Activated CD4-positive, CD25-positive, alpha-beta regulatory T cell treated with anti-CD3 and anti-CD28 coated beads, Interleukin-2, amount 50 U/mL, for 72 hours (primary cell): ENCODE data around the gene NAA20.
"Not testable (repeated sequence)": the region's sequence is repeated elsewhere in the genome, so short reads cannot be mapped to it uniquely, and the experiment has no call there.

Experiments
- DNase-seq: peaks from one replicate; pipeline ENCODE4 v3.0.0; 2021

Gene NAA20

GRCh38 chr20:19992996-19993908 is 23.9 kb upstream of the NAA20 start:
- DNase-seq: no peak

- DNase-seq: no peak
These were observed 23.0 kb upstream of the NAA20 start for GRCh38 chr20:19993958-19994669.

- no peak for DNase-seq
These were observed 21.8 kb upstream of the NAA20 start for GRCh38 chr20:19995220-19995863.

GRCh38 chr20:19996222-19996621 is 20.9 kb upstream of the NAA20 start:
- no peak for DNase-seq

- no peak for DNase-seq
These were observed 20.2 kb upstream of the NAA20 start for GRCh38 chr20:19996917-19997316.

- no peak for DNase-seq
These were observed 18.0 kb upstream of the NAA20 start for GRCh38 chr20:19998990-19999705.

GRCh38 chr20:20000211-20000968 is 16.8 kb upstream of the NAA20 start:
- DNase-seq: no peak

- no peak for DNase-seq
These were observed 14.8 kb upstream of the NAA20 start for GRCh38 chr20:20002101-20002998.

GRCh38 chr20:20003031-20003954 is 13.9 kb upstream of the NAA20 start:
- no peak for DNase-seq

GRCh38 chr20:20003955-20004322 is 13.2 kb upstream of the NAA20 start:
- DNase-seq: not testable (repeated sequence)

- no peak for DNase-seq
These were observed 11.8 kb upstream of the NAA20 start for GRCh38 chr20:20005342-20005741.

- no peak for DNase-seq
These were observed 7.3 kb upstream of the NAA20 start for GRCh38 chr20:20009784-20010253.

GRCh38 chr20:20010639-20011500 is 6.3 kb upstream of the NAA20 start:
- DNase-seq: no peak

GRCh38 chr20:20012541-20012940 is 4.6 kb upstream of the NAA20 start:
- DNase-seq: no peak

- no peak for DNase-seq
These were observed 2.5 kb upstream of the NAA20 start for GRCh38 chr20:20014659-20015058.

GRCh38 chr20:20017844-20018185 is 653 bp downstream of the NAA20 start:
- DNase-seq: no peak

- no peak for DNase-seq
These were observed 1.2 kb downstream of the NAA20 start for GRCh38 chr20:20018366-20018765.

- DNase-seq: no peak
These were observed 2.0 kb downstream of the NAA20 start for GRCh38 chr20:20019123-20019522.

- DNase-seq: no peak
These were observed 3.7 kb downstream of the NAA20 start for GRCh38 chr20:20020908-20021307.
